GM19438 (cell line): Measurements from ENCODE around the gene DHX9.

ENCODE experiments used
- ATAC-seq: cut with Tn5 transposase; IDR thresholded peaks from one replicate; pipeline ENCODE4 v1.9.1; 2021; ENCODE audit warnings: low read depth; ENCODE audit not compliant: unreplicated experiment

The DHX9 gene

GRCh38 chr1:182839209-182840066, at the start of gene DHX9:
Gene DHX9 (plus strand): TSS chr1:182839347. CDS start chr1:182842567, 3,220 bp downstream.
- peak; percentile 78 for ATAC-seq

GRCh38 chr1:182791281-182792179, 47.6 kb upstream of the DHX9 start:
- ATAC-seq, result no peak

GRCh38 chr1:182794091-182794490, 45.1 kb upstream of the DHX9 start:
- ATAC-seq, result no peak

- no peak for ATAC-seq
These were observed 44.4 kb upstream of the DHX9 start for GRCh38 chr1:182794676-182795201.

GRCh38 chr1:182795563-182796228, 43.5 kb upstream of the DHX9 start:
- no peak for ATAC-seq

- no peak for ATAC-seq
These were observed 36.9 kb upstream of the DHX9 start for GRCh38 chr1:182802006-182802803.

GRCh38 chr1:182803846-182804245, 35.3 kb upstream of the DHX9 start:
- no peak for ATAC-seq

- no peak for ATAC-seq
These were observed 33.0 kb upstream of the DHX9 start for GRCh38 chr1:182806015-182806678.

GRCh38 chr1:182807907-182808306, 31.2 kb upstream of the DHX9 start:
- no peak for ATAC-seq

- no peak for ATAC-seq
These were observed 29.7 kb upstream of the DHX9 start for GRCh38 chr1:182809414-182809957.

- no peak for ATAC-seq
These were observed 27.0 kb upstream of the DHX9 start for GRCh38 chr1:182811975-182812722.

- no peak for ATAC-seq
These were observed 22.3 kb upstream of the DHX9 start for GRCh38 chr1:182816863-182817262.

GRCh38 chr1:182817802-182818201, 21.3 kb upstream of the DHX9 start:
- ATAC-seq, result no peak

GRCh38 chr1:182823220-182823619, 15.9 kb upstream of the DHX9 start:
- ATAC-seq, result no peak

- ATAC-seq, result peak; percentile 58
These were observed 12.3 kb upstream of the DHX9 start for GRCh38 chr1:182826892-182827291.

GRCh38 chr1:182829285-182829932, 9.7 kb upstream of the DHX9 start:
- no peak for ATAC-seq

GRCh38 chr1:182833271-182833670, 5.9 kb upstream of the DHX9 start:
- ATAC-seq, result no peak

GRCh38 chr1:182834326-182834725, 4.8 kb upstream of the DHX9 start:
- ATAC-seq, result no peak
